ENCODE data around the gene U2SURP. TPM values are rescaled to one million over a fixed set of nuclear protein-coding genes. Genes with fewer than 3 reads are reported as not detected.

U2SURP gene
- total RNA-seq, 1 experiment from 2014 or later: 132 TPM

GRCh38 chr3:143066033-143066432 lies 64.7 kb downstream of the U2SURP start:
- Histone ChIP-seq H3K27me3 (ENCODE audit: insufficient read depth, low read length) (no peaks in the 10 kb centered on the region), H4K20me1 (ENCODE audit: insufficient read depth) (no peaks in the 10 kb centered on the region), H3K36me3 (ENCODE audit: control insufficient read depth in 1 of 2, insufficient read depth in 2 of 2, low read length in 2 of 2) (no peaks in the 10 kb centered on the region), H3K4me1 (ENCODE audit: control insufficient read depth in 1 of 2, insufficient read depth in 2 of 2, low read length in 2 of 2) (peaks cover 0 to 2% of the 10 kb centered on the region in 2 experiments; a peak in 1 of 4 replicates), H3K27ac (ENCODE audit: low read depth, low read length) (no peak overlapping the region), H3K9me3 (ENCODE audit: control insufficient read depth in 1 of 2, insufficient read depth in 1 of 2, low read depth in 1 of 2, low read length in 2 of 2) (no peaks in the 10 kb centered on the region), H3K9me2 (ENCODE audit: insufficient read depth) (no peaks in the 10 kb centered on the region), H3K4me2 (ENCODE audit: low read length) (no peak overlapping the region), H2AFZ (ENCODE audit: low read depth, low read length, poor library complexity, severe bottlenecking) (no peak overlapping the region), H3K79me2 (ENCODE audit: insufficient read depth, low read length) (no peaks in the 10 kb centered on the region), H3K9ac (ENCODE audit: low read length) (no peak overlapping the region), H3K4me3 (replicated peaks in 1 of 2; ENCODE audit: low read depth in 1 of 2, low read length in 2 of 2) (no peak overlapping the region)
- CTCF ChIA-PET: no interaction called here
- RAD21 ChIA-PET (ENCODE audit: low non-redundant PET in 1 of 2, low total read pairs in 2 of 2, uncharacterized antibody in 2 of 2, unreplicated experiment in 2 of 2): no interaction called here
- POLR2A ChIA-PET: no interaction called here
- no peak for TF ChIP-seq FOSL1 (IDR thresholded peaks at IDR 0.05; ENCODE audit: low read depth)
- intact Hi-C loops (cut with micrococcal nuclease): loop anchor here (10.0 kb wide), 1 partner anchor 579 kb away; no protein-coding TSS in a partner anchor
- DNase-seq (ENCODE audit: low read depth, low spot score) (no peak), ATAC-seq (no peak)
- BruUV-seq (replicated peaks): no TSS peak

- no peaks in the 10 kb centered on the region for H3K79me2 ChIP-seq (ENCODE audit: insufficient read depth, low read length)
- H3K27ac ChIP-seq (ENCODE audit: low read depth, low read length): no peak overlapping the region
- DNase-seq (ENCODE audit: low read depth, low spot score) (no peak), ATAC-seq (no peak)
- H3K27me3 ChIP-seq (ENCODE audit: insufficient read depth, low read length): no peaks in the 10 kb centered on the region
- ChIA-PET POLR2A (no interaction called here), CTCF (no interaction called here), RAD21 (ENCODE audit: low non-redundant PET in 1 of 2, low total read pairs in 2 of 2, uncharacterized antibody in 2 of 2, unreplicated experiment in 2 of 2) (no interaction called here)
- TF ChIP-seq YY1 (IDR thresholded peaks at IDR 0.05; ENCODE audit: extremely low read depth, insufficient replicate concordance, low read depth, low read length) (no peak), POLR2A (IDR thresholded peaks at IDR 0.05; ENCODE audit: borderline replicate concordance, extremely low read depth, insufficient read depth, insufficient read length) (no peak), JUND (IDR thresholded peaks at IDR 0.05) (no peak), CTCF (IDR thresholded peaks at IDR 0.05 in 2 of 3, conservative IDR thresholded peaks at IDR 0.05 in 1 of 3; ENCODE audit: borderline replicate concordance in 1 of 3, insufficient read depth in 1 of 3, low read depth in 2 of 3, low read length in 2 of 3) (no peak), CBX3 (IDR thresholded peaks at IDR 0.05; ENCODE audit: low read depth) (no peak), EZH2 (IDR thresholded peaks at IDR 0.05) (no peak), FOSL1 (IDR thresholded peaks at IDR 0.05; ENCODE audit: low read depth) (no peak), CEBPB (IDR thresholded peaks at IDR 0.05; ENCODE audit: low read depth) (no peak), ZNF274 (IDR thresholded peaks at IDR 0.05; ENCODE audit: low read depth, low read length) (no peak), ATF3 (IDR thresholded peaks at IDR 0.05) (no peak), TCF7L2 (IDR thresholded peaks at IDR 0.05; ENCODE audit: borderline replicate concordance, extremely low read depth, insufficient read depth, insufficient read length) (no peak), RAD21 (IDR thresholded peaks at IDR 0.05; ENCODE audit: low read depth) (no peak), ZBTB33 (IDR thresholded peaks at IDR 0.05; ENCODE audit: extremely low read depth, insufficient replicate concordance, low read length) (no peak), ELF1 (IDR thresholded peaks at IDR 0.05; ENCODE audit: borderline replicate concordance, low read depth) (no peak), EGR1 (IDR thresholded peaks at IDR 0.05; ENCODE audit: low read depth) (no peak), ZFX (IDR thresholded peaks at IDR 0.05) (no peak), POLR2AphosphoS5 (IDR thresholded peaks at IDR 0.05; ENCODE audit: low read depth, low read length) (no peak), MAX (IDR thresholded peaks at IDR 0.05) (no peak)
- no peak overlapping the region for H3K9ac ChIP-seq (ENCODE audit: low read length)
- no peak overlapping the region for H2AFZ ChIP-seq (ENCODE audit: low read depth, low read length, poor library complexity, severe bottlenecking)
- no TSS peak for BruUV-seq (replicated peaks)
- no peak overlapping the region for H3K4me3 ChIP-seq (replicated peaks in 1 of 2; ENCODE audit: low read depth in 1 of 2, low read length in 2 of 2)
- intact Hi-C loops (cut with micrococcal nuclease): loop anchor here (10.0 kb wide), 1 partner anchor 578 kb away; no protein-coding TSS in a partner anchor
- no peaks in the 10 kb centered on the region for H3K9me2 ChIP-seq (ENCODE audit: insufficient read depth)
- no peaks in the 10 kb centered on the region for H4K20me1 ChIP-seq (ENCODE audit: insufficient read depth)
- no peaks in the 10 kb centered on the region for H3K36me3 ChIP-seq (ENCODE audit: control insufficient read depth in 1 of 2, insufficient read depth in 2 of 2, low read length in 2 of 2)
- H3K4me1 ChIP-seq (ENCODE audit: control insufficient read depth in 1 of 2, insufficient read depth in 2 of 2, low read length in 2 of 2): peaks cover 0 to 3% of the 10 kb centered on the region in 2 experiments; a peak in 1 of 4 replicates
- H3K9me3 ChIP-seq (ENCODE audit: control insufficient read depth in 1 of 2, insufficient read depth in 1 of 2, low read depth in 1 of 2, low read length in 2 of 2): no peaks in the 10 kb centered on the region
- H3K4me2 ChIP-seq (ENCODE audit: low read length): no peak overlapping the region
These were observed 65.8 kb downstream of the U2SURP start for GRCh38 chr3:143067201-143067600.

Data from HCT116 (cell line).